ENCODE measurements around the gene MED13L.

Gene MED13L

DNA sequence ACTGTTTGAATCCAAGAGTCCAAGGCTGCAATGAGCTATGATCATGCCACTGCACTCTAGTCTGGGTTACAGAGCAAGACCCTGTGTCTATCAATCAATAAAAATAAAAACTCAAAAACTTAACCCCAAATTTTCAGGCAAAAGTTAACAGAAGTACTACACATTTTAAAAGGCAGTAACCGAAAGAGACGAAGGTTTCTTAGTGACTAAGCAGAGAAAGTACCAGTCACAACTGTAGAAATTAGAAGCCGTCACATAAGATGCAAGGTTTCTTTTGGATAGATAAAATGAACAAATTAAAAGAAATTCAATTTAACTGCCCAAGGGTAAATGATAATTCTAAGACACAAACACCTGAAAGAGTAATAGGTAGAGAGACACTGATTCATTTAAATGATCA, 103.5 kb downstream of the MED13L start:
- no peak for DNase-seq

DNA sequence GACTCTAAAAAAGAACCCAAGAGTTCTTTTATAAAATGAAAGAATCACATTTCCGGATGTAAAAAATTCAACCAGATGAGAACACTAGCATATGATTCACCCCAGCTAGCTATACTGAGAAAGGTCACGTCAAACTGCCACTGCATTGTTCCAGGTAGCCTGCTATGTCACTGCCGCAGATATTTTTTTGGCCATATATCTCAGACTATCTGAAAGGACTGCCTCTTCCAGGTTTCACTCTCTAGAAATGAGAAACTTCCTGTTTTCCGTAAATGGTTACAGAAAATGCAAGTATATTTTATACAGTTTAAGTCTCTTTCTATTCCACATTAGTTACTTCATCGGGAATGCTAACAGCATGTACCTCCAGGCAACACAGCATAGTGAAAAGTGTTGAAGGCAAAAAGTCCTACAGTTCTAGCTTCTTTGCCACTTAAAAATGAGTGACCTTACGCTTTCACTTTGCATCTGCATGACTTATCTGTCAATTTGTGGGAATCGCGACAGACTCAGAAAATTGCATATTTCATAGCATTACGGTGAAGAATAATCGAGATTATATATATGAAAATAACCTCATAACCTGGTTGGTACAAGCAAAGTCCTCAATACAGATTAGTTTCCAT, 105.2 kb downstream of the MED13L start:
- no peak for DNase-seq

DNA sequence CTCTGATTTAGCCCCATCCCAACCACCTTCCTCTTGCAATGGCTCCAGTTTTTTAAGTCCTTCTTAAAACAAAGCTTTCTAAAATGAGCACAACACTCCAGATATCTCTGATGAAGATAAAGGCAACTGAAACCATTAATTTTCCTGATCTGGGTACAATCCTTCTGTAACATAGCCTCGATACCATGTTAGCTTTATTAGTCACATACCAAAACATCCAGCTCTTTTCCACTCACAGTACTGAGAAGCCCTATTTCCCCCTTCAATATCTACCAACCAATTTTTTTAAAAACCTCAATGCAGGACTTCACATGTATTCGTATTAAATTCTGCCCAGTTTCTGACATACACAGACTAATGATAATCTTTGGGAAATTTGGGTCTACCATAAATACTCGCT, 105.9 kb downstream of the MED13L start:
- no peak for DNase-seq

DNA sequence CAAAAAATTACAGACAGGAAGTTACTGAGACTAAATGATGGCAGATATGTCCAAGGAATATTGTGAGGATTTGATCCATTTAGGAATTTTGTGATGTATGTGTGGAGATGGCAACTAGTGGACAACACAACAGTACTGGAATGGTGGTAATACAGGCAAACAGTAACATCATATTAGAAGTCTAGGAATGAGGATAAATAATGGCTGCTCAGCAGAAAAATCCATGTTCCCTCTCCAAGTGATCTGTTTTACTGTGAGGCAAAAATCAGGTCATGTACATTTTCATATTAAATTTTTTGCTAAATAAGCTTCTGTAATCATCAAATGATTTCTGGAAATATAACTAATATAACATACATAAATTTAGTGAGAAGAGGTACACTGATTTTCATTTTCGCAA, 108.4 kb downstream of the MED13L start:
- DNase-seq, result no peak

DNA sequence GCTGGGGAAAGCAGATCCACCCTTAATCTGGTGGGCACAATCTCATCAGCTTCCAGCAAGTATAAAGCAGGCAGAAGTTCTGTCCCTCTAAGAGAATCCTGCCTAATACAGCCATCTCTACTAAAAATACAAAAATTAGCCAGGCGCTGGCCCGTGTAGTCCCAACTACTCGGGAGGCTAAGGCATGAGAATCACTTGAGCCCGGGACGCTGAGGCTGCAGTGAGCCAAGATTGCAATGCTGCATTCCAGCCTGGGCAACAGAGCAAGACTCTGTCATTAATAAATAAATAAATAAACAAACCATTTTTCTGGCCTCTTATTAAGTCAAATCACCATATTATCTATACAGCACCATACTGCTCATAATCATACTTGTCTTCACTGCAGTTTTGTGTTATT, 111.2 kb downstream of the MED13L start:
- DNase-seq, result no peak

DNA sequence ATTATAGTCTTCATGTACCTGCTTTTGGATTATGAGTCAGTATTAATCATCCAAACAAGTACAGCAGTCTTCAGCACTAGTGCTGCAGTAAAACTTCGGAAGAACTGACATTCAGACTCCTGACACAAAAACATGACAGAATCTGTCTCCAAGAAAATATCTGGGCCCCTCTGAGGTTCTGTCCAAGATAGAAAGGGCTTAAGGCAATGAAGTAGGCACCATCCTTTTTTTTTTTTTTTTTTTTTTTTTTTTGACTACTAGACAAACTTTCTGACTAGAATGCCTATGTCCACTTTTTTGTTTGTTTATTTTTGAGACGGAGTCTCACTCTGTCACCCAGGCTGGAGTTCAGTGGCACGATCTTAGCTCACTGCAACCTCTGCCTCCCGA, 112.5 kb downstream of the MED13L start:
- DNase-seq, result no peak

DNA sequence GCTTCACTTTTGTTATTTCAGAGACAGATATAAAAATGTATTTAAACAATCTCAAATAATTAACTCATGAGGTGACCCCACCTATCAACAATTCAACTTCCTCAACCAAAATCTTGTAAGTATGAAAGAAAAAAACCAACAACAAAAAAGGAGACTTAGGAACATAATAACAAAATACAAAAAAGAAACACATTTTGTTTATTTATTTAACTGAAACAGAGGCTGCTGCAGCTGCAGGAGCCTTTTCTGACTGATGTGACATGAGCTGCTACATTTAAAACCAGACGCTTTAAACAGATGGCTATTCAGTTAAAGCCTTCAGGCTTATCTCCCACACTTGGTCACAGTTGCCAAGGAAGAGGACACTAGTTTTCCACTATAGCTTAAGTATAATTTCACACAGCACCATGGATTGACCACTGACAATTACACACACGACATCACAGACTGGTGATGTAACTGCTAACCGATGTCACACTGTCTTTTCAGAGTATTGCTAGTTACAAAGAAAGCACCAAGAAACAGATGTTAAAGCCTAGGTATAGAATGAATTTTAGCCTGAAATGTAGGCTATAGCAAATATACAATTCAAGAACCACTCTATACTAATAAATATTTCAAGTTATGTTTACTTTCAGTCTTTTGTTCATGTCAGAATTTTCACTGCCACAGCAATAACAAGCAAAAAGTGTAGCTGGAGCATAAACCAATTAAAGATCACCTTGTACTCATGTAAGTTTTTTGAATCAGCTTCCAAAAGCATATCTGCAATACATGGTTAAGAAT, 113.0 kb downstream of the MED13L start:
- DNase-seq, result no peak

DNA sequence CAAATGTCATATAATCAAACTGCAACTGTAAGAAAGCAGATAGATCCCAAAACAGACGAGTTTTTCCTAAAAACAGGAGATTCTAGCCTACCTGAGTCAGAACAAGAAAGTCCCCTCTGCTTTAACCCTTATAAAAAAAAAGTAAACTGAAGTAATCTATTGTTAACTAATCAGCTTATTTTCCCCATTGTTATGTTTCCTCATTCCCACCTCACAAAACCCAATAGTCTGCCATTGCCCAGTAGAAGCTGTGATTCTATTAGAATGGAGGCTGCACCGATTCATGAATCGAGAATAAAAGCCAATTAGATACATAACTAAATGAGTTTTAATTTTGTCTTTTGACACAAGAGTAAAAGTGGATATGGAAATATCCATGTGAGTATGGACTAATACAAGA, 115.4 kb downstream of the MED13L start:
- no peak for DNase-seq

DNA sequence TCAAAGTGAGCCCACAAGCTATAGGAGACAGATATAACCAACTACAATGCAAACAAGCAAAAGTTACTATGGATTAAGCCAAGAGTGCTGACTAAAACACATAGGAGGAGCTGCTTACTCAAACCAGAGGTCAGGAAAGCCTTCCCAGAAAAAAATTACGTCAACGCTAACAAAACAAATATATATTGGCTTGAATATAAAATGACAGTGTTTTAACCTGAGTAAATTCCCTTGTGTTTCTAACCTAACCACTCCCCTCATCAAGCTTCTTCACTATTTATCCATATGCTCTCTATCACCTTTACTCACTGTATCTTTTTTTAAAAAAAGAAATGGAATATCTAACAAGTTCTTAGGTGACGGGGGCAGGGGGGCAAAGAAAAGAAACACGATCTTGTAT, 115.9 kb downstream of the MED13L start:
- no peak for DNase-seq

DNA sequence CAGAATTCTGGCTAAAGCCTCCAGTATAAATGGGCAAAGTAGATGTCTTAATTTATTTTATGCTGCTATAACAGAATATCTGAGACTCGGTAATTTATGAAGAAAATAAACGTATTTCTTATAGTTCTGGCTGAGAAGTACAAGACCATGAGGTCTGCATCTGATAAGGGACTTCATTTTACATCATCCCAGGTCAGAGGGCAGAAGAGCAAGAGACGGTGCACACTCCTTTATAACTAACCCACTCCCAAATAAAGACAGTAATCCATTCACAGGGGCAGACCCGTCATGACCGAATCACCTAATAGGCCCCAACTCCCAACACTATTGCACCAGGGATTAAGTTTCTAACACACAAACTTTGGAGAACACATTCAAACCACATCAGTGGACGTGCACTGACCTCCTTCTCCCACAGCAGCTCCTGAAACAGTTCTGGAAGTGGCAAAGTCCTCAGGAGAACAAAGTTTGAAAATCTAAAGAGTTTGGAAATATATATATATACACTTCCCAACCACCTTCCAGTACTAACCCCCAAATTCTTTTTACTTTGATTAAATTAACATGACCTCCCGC, 116.5 kb downstream of the MED13L start:
- DNase-seq, result no peak

DNA sequence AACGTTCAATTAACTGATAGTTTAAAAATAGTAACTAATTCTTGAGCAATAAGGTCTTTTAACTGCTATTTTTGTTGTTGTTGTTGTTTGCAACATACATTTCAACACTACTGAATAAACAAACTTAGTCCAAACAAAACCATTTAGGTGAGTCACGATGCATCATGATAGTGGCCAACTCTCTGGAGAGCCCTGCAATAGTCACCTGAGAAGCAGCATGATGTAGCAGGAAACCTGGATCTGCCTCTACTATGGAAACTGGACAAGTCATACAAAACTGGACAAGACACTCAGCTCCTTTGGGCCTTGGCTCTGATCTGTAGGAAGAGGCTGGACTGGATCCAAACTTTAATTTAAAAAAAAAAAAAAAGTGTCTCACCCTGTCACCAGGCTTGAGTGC, 117.3 kb downstream of the MED13L start:
- no peak for DNase-seq

DNA sequence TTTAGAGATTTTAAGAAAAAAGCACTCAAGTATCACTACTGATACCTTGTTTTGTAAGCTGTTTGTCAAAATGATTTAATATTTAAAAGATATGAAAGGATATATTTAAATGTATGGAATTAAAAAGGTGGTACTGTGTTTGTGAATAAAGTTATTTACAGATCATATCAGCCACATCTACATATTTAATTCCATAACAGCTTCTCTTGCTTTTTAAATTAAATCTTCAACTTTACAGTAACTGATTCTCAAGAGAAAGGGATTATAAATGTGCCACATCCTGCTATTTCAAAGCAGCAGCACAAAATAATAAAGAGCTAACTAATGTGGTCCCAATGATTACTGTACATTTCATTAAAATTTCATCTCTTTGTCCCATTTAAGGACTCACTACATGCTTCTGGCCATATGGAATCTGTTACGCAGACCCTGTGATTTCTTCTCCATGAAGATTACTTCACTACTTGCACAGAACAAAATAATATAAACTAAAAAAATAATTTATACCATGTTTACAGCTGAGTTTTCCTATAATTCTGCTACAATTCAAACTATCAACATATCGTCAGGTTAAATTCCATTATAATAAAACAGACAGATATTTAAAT, 117.8 kb downstream of the MED13L start:
- no peak for DNase-seq

DNA sequence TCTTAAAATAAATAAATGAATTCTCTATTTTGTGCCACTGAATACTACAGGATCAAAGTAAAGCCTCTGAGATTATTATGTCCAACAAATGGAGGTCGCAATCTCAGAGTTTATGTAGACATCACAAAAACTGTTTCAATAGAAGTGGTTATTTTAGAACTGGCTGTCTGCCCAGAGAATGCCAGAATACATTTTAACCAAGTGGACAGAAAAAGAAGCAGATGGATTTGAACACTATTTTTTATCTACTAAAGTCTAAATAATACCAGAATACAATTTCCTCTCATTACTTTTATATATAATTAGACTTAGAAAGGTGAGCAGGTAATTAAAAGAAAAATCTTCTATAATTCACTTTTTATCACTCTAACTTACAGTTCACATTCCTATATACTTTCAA, 118.3 kb downstream of the MED13L start:
- DNase-seq, result no peak

DNA sequence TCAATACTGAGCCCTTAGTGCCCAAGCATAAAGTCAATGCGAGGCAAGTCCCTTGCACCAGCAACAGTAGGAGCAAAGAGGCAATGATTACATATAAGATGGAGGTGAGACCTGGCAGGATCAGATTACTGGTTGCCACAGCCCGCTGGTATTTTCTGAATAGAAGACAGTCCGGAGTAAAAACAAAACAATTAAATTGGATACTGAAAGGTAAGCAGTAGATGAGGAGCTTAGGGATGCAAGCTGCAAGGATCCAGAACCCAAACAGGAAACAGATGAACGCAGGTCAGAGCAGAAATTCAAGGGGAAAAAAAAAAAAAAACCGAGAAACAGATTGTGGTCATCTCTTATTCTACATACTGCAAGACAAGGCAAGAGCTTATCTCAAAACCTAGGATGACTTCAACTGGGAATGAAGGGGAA, 119.6 kb downstream of the MED13L start:
- DNase-seq, result no peak

DNA sequence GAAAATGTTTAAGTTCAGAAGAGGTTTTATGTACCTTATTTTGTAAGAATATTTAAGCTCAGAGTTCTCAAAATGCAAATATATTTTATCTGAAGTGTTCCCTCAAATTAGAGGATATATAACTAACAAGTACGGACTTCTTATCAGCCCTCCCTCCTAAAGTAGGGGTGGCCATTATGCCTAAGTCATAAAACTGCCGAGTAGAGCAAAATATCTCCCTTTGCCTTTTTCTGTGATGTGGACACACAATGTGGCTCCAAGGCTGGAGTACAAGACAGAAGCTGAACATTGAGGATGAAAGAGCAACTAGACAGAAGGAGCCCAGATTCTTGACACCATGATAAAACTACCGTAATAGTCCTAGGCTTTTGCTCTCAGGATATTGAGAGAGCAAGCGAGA, 120.9 kb downstream of the MED13L start:
- no peak for DNase-seq

DNA sequence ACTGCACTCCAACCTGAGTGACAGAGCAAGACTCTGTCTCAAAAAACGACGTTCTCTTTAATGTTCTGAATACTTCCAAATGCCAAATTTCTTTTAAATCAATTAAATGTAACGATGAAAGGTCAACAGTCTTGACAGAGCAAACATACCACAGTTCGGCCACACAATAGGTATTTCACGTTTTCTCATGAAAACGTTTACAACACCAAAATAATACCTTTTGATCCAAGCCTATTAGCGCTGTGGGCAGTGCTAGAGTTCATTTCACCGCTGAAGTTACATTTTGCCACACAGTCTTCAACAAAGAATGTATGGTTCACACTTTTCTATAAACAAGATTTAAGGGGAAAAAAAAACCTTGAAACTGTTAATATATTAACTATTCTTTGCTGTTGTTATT, 122.1 kb downstream of the MED13L start:
- no peak for DNase-seq

DNA sequence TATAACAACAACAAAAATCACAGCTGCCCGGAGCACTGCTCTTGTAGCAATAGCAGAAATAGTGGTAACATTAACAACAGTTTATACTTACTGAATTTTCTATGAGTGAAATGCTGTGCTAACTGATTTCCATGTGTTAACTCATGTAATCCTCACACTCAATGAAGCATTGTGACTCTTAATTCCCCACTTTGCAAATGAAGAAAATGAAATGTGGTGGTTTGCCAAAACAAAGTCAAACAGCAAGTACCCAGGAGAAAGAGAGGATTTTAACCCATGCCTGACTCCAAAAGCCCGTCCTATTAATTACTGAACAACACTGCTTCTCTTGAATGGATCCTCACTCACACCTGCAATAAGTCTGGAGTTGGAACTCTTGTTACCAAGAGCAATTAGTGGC, 123.5 kb downstream of the MED13L start:
- no peak for DNase-seq

DNA sequence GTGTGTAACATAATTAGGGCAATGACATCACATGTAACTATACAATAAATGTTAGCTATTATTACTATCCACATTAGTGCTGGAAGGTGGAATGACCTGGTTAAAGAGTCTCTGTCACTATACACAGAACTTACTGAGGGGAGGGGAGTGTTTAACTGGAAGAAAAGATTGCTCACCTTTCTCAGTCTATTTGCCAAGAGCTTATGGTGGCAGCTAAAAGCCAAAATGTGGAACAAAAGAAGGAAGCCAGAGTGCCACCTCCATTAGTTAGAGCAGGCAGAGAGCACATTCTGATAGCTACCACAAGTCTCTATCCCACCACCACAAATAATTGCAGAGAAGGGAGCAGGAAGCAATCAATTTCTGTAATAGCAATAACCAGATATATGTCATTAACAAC, 124.4 kb downstream of the MED13L start:
- DNase-seq, result no peak

DNA sequence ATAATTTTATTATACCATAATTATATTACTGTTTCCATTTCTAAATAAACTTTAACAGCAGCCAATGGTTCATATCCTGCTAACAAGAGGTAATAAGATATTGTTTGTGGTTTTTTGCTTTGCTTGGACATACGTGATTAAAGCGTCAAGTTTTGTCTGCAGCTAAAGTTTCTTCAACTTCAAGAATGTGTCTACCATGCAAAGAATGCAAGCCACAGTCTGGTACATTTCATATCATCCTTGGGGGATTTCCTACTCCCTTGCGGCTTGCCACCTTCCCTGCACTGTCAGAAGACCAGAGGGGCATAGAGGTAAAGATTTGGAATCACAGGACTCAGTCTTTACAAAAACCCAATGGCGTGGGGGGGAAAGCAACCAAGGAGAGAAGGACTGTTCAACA, 125.2 kb downstream of the MED13L start:
- DNase-seq, result no peak

DNA sequence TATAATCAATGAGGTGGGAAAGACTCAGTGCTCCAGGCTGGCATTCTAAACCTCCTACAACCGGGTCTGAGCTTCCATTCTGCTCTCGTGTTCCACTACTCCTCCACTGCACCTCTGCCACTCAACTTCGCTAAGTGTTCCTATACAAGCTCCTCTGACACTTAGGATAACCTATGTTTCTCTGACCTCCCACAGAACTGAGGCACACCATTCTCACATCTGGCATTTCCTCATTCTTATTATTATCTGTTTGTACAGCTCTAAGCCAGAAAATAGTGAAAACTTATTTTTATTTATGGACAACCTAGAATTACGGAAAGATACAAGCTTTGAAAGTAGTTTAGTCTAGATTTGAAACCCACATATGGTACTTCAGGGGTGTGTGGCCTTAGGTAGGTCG, 127.0 kb downstream of the MED13L start:
- DNase-seq, result no peak

DNA sequence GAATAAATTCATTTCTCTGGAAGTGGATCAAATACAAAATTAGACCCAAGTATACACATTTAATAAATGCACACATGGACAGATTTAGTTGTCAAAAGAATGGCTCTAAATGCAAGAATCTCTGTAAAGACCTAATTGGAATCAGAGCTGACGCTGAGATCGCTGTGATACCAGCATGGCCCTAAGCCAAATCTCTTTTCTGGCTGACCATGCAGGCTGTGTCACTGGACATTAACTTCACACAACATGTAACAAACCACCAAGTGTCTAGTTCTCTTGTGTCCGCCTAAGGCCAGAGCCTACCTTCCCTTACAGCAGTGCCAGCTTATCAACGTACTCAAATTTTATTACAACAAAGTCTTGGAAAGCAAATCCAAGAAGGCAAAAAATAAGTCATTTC, 127.5 kb downstream of the MED13L start:
- DNase-seq, result no peak

DNA sequence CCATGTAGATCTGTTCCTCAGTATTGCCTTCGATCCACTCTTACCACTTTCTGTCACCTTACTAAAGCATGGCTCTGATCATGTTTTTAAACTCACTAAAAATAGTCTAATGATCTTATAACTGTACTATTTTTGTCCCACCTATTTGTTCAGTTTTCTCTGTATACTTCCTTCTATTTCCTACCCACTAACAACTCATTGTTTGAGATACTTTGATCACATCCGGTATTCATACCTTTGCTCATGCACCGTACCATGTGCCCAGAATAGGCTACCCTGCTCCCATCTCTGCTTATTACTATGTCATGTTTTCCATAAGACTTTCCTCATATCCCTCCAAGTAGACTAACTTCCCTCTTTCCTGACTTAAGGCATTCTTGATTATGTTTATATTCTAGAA, 128.6 kb downstream of the MED13L start:
- no peak for DNase-seq

DNA sequence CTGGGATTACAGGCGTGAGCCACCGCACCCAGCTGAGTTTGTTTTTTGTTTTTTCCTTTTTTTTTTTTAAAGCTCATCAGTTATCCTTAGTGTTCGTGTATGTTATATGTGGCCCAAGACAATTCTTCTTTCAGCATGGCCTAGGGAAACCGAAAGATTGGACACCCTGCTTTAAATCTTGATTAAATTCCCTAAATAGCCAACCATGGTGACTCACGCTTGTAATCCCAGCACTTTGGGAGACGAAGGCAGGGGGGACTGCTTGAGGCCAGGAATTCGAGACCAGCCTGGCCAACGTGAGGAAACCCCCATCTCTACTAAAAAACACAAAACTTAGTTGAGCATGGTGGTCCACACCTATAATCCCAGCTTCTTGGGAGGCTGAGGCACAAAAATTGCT, 131.1 kb downstream of the MED13L start:
- DNase-seq, result no peak

DNA sequence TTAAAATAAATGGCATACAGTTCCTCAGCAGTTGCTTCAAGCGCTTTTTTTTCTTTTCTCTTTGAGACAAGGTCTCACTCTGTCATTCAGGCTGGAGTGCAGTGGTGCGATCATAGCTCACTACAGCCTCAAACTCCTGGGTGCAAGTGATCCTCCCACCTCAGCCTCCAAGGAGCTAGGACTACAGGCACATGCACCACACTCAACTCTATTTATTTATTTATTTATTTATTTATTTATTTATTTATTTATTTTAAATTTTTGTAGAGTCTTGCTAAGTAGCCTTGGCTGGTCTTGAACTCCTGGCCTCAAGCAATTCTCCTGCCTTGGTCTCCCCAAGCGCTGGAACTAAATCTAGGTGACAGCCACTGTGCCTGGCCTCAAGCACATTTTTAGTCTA, 132.0 kb downstream of the MED13L start:
- no peak for DNase-seq
